H1 (cell line): Measurements from ENCODE around the gene RTKN2. TPM values are rescaled to one million over a fixed set of nuclear protein-coding genes. Genes with fewer than 3 reads are reported as not detected.

Experiments used
- CREB1 ChIP-seq: IDR thresholded peaks from 2 replicates; pipeline ENCODE4 v1.6.1; 2012; ENCODE audit warnings: inconsistent platforms
- CTBP2 ChIP-seq: IDR thresholded peaks from 2 replicates; pipeline ENCODE4 v1.7.0; 2011; ENCODE audit warnings: borderline replicate concordance, mild to moderate bottlenecking, moderate library complexity, mixed read lengths, low read length; ENCODE audit not compliant: insufficient read depth, insufficient read length
- PHF8 ChIP-seq: fragments of 200-600 bp; sonication (generic); conservative IDR thresholded peaks from 2 replicates; pipeline ENCODE4 v1.7.1; 2012; ENCODE audit warnings: low read depth, mild to moderate bottlenecking, inconsistent platforms, low read length, moderate library complexity
- POLR2A ChIP-seq, 2 experiments: IDR thresholded peaks; 1 replicate in 1 of 2; 2 replicates in 1 of 2; pipeline ENCODE4 v1.6.1; 2011; ENCODE audit warnings: low read depth in 2 of 2, low read length in 2 of 2, mild to moderate bottlenecking in 2 of 2; ENCODE audit errors: control extremely low read depth in 1 of 2
- RNF2 ChIP-seq: fragments of 200-900, 300-1000 bp; sonication (generic); IDR thresholded peaks from 2 replicates; pipeline ENCODE4 v1.7.1; 2016; ENCODE audit warnings: borderline replicate concordance, low read depth, mild to moderate bottlenecking, antibody characterized with exemption, low read length; ENCODE audit not compliant: poor library complexity, severe bottlenecking; ENCODE audit errors: missing control alignments
- SP1 ChIP-seq: IDR thresholded peaks from 2 replicates; pipeline ENCODE4 v1.6.1; 2011; ENCODE audit warnings: low read depth, low read length
- TAF7 ChIP-seq: optimal IDR thresholded peaks from 2 replicates; pipeline ENCODE3; 2011; ENCODE audit warnings: low read depth, mild to moderate bottlenecking, inconsistent platforms, low read length, moderate library complexity, borderline replicate concordance
- polyA plus RNA-seq, 7 experiments: library from polyadenylated mRNA; depleted of rRNA in 3 of 7; stranded (reverse) in 5 of 7; unstranded in 2 of 7; fragments of >200 nt in 5 of 7; fragments of 200-250 nt in 2 of 7; gene quantifications; 1 replicate in 5 of 7; 2 replicates in 1 of 7; 4 replicates in 1 of 7; pipeline versions ENCODE4 v1.2.1 to v1.2.3, GENCODE V29; 2011 to 2013; ENCODE audit warnings: missing spikeins in 2 of 7, mixed read lengths in 2 of 7
- total RNA-seq: library from RNA; stranded (reverse); fragmentation: NEBNext Ultra II Directional; extraction: Animal tissue kit (Norgen Biotek cat#: 25700); gene quantifications from 2 replicates; pipeline ENCODE4 v1.2.1, GENCODE V29; 2021
- TF ChIP-seq, protein P1 (sequence below): fragments of 300-600 bp; sonication (generic); IDR thresholded peaks from 2 replicates; pipeline ENCODE4 v1.7.1; 2012; ENCODE audit warnings: low read length, moderate library complexity, mild to moderate bottlenecking, inconsistent platforms; ENCODE audit not compliant: insufficient replicate concordance
- TF ChIP-seq, protein P2 (sequence below): IDR thresholded peaks from 2 replicates; pipeline ENCODE4 v1.6.1; 2011; ENCODE audit warnings: low read depth, mild to moderate bottlenecking, low read length; ENCODE audit not compliant: insufficient read depth
- TF ChIP-seq, protein P3 (sequence below): IDR thresholded peaks from 2 replicates; pipeline ENCODE4 v1.6.1; 2011; ENCODE audit warnings: low read length, improper control_type of control experiment

Gene RTKN2
- total and polyA plus RNA-seq, 2 of the 8 experiments (the other 6 are each of a cell fraction or from before 2014, with no cell fraction given), result 5.1 to 24.6 TPM

DNA sequence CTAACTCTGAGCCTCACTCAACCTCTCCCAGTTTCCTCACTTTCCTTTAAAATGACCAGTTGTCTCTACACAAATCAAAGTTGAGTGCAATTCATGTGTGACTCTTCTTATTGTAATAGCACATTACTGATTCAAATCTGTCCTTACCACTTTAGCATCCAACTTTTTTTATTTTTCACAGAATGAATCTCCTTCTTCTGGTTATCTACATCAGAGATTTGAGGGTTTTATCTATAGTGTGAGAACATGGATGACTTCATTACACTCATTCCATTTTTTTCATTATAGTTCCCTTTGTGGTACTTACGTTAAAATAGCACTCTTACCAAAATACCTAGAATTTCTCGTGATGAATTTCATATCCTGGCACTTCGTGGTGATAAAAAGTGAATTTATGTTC lies 43.3 kb downstream of the RTKN2 start (continued):
- TF ChIP-seq, protein P1, sequence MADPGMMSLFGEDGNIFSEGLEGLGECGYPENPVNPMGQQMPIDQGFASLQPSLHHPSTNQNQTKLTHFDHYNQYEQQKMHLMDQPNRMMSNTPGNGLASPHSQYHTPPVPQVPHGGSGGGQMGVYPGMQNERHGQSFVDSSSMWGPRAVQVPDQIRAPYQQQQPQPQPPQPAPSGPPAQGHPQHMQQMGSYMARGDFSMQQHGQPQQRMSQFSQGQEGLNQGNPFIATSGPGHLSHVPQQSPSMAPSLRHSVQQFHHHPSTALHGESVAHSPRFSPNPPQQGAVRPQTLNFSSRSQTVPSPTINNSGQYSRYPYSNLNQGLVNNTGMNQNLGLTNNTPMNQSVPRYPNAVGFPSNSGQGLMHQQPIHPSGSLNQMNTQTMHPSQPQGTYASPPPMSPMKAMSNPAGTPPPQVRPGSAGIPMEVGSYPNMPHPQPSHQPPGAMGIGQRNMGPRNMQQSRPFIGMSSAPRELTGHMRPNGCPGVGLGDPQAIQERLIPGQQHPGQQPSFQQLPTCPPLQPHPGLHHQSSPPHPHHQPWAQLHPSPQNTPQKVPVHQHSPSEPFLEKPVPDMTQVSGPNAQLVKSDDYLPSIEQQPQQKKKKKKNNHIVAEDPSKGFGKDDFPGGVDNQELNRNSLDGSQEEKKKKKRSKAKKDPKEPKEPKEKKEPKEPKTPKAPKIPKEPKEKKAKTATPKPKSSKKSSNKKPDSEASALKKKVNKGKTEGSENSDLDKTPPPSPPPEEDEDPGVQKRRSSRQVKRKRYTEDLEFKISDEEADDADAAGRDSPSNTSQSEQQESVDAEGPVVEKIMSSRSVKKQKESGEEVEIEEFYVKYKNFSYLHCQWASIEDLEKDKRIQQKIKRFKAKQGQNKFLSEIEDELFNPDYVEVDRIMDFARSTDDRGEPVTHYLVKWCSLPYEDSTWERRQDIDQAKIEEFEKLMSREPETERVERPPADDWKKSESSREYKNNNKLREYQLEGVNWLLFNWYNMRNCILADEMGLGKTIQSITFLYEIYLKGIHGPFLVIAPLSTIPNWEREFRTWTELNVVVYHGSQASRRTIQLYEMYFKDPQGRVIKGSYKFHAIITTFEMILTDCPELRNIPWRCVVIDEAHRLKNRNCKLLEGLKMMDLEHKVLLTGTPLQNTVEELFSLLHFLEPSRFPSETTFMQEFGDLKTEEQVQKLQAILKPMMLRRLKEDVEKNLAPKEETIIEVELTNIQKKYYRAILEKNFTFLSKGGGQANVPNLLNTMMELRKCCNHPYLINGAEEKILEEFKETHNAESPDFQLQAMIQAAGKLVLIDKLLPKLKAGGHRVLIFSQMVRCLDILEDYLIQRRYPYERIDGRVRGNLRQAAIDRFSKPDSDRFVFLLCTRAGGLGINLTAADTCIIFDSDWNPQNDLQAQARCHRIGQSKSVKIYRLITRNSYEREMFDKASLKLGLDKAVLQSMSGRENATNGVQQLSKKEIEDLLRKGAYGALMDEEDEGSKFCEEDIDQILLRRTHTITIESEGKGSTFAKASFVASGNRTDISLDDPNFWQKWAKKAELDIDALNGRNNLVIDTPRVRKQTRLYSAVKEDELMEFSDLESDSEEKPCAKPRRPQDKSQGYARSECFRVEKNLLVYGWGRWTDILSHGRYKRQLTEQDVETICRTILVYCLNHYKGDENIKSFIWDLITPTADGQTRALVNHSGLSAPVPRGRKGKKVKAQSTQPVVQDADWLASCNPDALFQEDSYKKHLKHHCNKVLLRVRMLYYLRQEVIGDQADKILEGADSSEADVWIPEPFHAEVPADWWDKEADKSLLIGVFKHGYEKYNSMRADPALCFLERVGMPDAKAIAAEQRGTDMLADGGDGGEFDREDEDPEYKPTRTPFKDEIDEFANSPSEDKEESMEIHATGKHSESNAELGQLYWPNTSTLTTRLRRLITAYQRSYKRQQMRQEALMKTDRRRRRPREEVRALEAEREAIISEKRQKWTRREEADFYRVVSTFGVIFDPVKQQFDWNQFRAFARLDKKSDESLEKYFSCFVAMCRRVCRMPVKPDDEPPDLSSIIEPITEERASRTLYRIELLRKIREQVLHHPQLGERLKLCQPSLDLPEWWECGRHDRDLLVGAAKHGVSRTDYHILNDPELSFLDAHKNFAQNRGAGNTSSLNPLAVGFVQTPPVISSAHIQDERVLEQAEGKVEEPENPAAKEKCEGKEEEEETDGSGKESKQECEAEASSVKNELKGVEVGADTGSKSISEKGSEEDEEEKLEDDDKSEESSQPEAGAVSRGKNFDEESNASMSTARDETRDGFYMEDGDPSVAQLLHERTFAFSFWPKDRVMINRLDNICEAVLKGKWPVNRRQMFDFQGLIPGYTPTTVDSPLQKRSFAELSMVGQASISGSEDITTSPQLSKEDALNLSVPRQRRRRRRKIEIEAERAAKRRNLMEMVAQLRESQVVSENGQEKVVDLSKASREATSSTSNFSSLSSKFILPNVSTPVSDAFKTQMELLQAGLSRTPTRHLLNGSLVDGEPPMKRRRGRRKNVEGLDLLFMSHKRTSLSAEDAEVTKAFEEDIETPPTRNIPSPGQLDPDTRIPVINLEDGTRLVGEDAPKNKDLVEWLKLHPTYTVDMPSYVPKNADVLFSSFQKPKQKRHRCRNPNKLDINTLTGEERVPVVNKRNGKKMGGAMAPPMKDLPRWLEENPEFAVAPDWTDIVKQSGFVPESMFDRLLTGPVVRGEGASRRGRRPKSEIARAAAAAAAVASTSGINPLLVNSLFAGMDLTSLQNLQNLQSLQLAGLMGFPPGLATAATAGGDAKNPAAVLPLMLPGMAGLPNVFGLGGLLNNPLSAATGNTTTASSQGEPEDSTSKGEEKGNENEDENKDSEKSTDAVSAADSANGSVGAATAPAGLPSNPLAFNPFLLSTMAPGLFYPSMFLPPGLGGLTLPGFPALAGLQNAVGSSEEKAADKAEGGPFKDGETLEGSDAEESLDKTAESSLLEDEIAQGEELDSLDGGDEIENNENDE, result no peak
- TF ChIP-seq, protein P2, sequence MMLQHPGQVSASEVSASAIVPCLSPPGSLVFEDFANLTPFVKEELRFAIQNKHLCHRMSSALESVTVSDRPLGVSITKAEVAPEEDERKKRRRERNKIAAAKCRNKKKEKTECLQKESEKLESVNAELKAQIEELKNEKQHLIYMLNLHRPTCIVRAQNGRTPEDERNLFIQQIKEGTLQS, result no peak
- TF ChIP-seq SP1 (no peak), PHF8 (no peak), RNF2 (no peak), CREB1 (no peak), TAF7 (no peak), POLR2A (IDR thresholded peaks at IDR 0.05; ENCODE audit: control extremely low read depth in 1 of 2, low read depth in 2 of 2, low read length in 2 of 2) (no peak), CTBP2 (no peak)
- TF ChIP-seq, protein P3, sequence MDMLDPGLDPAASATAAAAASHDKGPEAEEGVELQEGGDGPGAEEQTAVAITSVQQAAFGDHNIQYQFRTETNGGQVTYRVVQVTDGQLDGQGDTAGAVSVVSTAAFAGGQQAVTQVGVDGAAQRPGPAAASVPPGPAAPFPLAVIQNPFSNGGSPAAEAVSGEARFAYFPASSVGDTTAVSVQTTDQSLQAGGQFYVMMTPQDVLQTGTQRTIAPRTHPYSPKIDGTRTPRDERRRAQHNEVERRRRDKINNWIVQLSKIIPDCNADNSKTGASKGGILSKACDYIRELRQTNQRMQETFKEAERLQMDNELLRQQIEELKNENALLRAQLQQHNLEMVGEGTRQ, result no peak
